K562 (cell line): ENCODE results near the gene ADRB1. TPM values are rescaled to one million over a fixed set of nuclear protein-coding genes. Genes with fewer than 3 reads are reported as not detected.

Source experiments
- ATAC-seq: fragments of 200-7000 bp; cut with Tn5 transposase; 3 replicates; pipeline ENCODE4 v1.9.1; 2020; ENCODE audit warnings: moderate library complexity
- BruUV-seq: library from RNA; stranded (reverse); fragments of 400-500 nt; replicated peaks from 2 replicates; lab custom pipeline; 2021; lab: Mats Ljungman, UMichigan
- CTCF ChIA-PET: fragments of 300-600 bp; formaldehyde crosslinking; extraction: SDS; loops from one replicate; lab custom pipeline; 2021; ENCODE audit warnings: low intra/inter-chr PET ratio; lab: Yijun Ruan, JAX
- POLR2A ChIA-PET: fragments of 300-600, 350-650 bp; sonication (Branson Sonifier 250); formaldehyde crosslinking; extraction: SDS; loops from one replicate; lab custom pipeline; 2021; ENCODE audit warnings: antibody characterized with exemption, inconsistent platforms; lab: Yijun Ruan, JAX
- DNase-seq, 4 experiments: peaks; one replicate each; pipeline versions ENCODE4 v3.0.0 to v3.0.0-alpha.2; 2011 to 2018; ENCODE audit warnings: low spot score in 3 of 4, mixed read lengths in 3 of 4; ENCODE audit errors: extremely low read depth in 1 of 4
- FAIRE-seq: peaks from 2 replicates; lab custom pipeline; 2011; peaks lifted over from hg19 to GRCh38; lab: Jason Lieb, UNC
- H2AFZ ChIP-seq: 2 replicates; pipeline ENCODE4 v1.6.0; 2011; ENCODE audit warnings: low read depth, low read length, control low read depth, inconsistent platforms
- H3K27ac ChIP-seq: fragments of 200-600 bp; 3 replicates; pipeline ENCODE4 v1.8.0; 2011; ENCODE audit warnings: low read depth, mild to moderate bottlenecking, control low read depth, inconsistent platforms, low read length, moderate library complexity, mixed read lengths; ENCODE audit errors: extremely low read depth
- H3K27me3 ChIP-seq, 2 experiments: fragments of 300-600 bp in 1 of 2; 2 replicates in 1 of 2; 3 replicates in 1 of 2; pipeline versions ENCODE4 v1.6.0 to v1.8.0; 2011; ENCODE audit warnings: inconsistent platforms in 2 of 2, low read length in 2 of 2, mild to moderate bottlenecking in 1 of 2, mixed read lengths in 1 of 2, moderate library complexity in 1 of 2; ENCODE audit not compliant: control insufficient read depth in 2 of 2, insufficient read depth in 2 of 2
- H3K36me3 ChIP-seq: fragments of 300-600 bp; 3 replicates; pipeline ENCODE4 v1.8.0; 2011; ENCODE audit warnings: mild to moderate bottlenecking, low read length, inconsistent platforms; ENCODE audit not compliant: control insufficient read depth, insufficient read depth
- H3K4me1 ChIP-seq, 2 experiments: fragments of 200-600 bp in 1 of 2; replicated peaks in 1 of 2; 2 replicates in 1 of 2; 3 replicates in 1 of 2; pipeline versions ENCODE4 v1.5.1 to v1.8.0; 2011; ENCODE audit warnings: inconsistent platforms in 2 of 2, low read length in 2 of 2, mild to moderate bottlenecking in 1 of 2, mixed read lengths in 1 of 2, moderate library complexity in 1 of 2; ENCODE audit not compliant: control insufficient read depth in 2 of 2, insufficient read depth in 2 of 2
- H3K4me2 ChIP-seq: 2 replicates; pipeline ENCODE4 v1.6.1; 2011; ENCODE audit warnings: low read length, control low read depth, inconsistent platforms, mixed read lengths; ENCODE audit not compliant: insufficient read depth
- H3K4me3 ChIP-seq: fragments of 200-600 bp; sonication (generic), shearing (Covaris generic); 2 replicates; pipeline ENCODE4 v1.5.1; 2016; ENCODE audit warnings: control low read depth, inconsistent platforms
- H3K79me2 ChIP-seq: fragments of 200-600 bp; 3 replicates; pipeline ENCODE4 v1.8.0; 2011; ENCODE audit warnings: low read length, inconsistent platforms; ENCODE audit not compliant: control insufficient read depth, insufficient read depth
- H3K9ac ChIP-seq, 2 experiments: 2 replicates each; pipeline versions ENCODE4 v1.6.0 to v1.6.1; 2011; ENCODE audit warnings: low read depth in 2 of 2, low read length in 2 of 2, control low read depth in 1 of 2, inconsistent platforms in 1 of 2, mild to moderate bottlenecking in 1 of 2, mixed read lengths in 1 of 2; ENCODE audit not compliant: insufficient read depth in 1 of 2
- H3K9me1 ChIP-seq: one replicate; pipeline ENCODE4 v1.6.0; 2011; ENCODE audit warnings: inconsistent platforms, mild to moderate bottlenecking, low read length, moderate library complexity; ENCODE audit not compliant: control insufficient read depth, insufficient read depth
- H3K9me3 ChIP-seq: replicated peaks from 2 replicates; pipeline ENCODE4 v1.5.1; 2011; ENCODE audit warnings: low read depth, low read length, inconsistent platforms; ENCODE audit not compliant: control insufficient read depth, insufficient read depth
- H4K20me1 ChIP-seq: replicated peaks from 2 replicates; pipeline ENCODE4 v1.6.1; 2011; ENCODE audit warnings: low read length, inconsistent platforms, mixed read lengths; ENCODE audit not compliant: control insufficient read depth, insufficient read depth
- HCFC1 ChIP-seq: IDR thresholded peaks from 2 replicates; pipeline ENCODE4 v1.6.1; 2012; ENCODE audit warnings: low read depth, low read length, improper control_type of control experiment
- JUND ChIP-seq, 2 experiments: IDR thresholded peaks; 2 replicates in 1 of 2; 3 replicates in 1 of 2; pipeline ENCODE4 v1.6.1; 2011; ENCODE audit warnings: borderline replicate concordance in 2 of 2, low read depth in 2 of 2, low read length in 2 of 2, improper control_type of control experiment in 1 of 2, missing biosample characterization in 1 of 2, missing genetic modification characterization in 1 of 2, missing genetic modification reagents in 1 of 2
- NCOA4 ChIP-seq: fragments of 450-650 bp; IDR thresholded peaks from 2 replicates; pipeline ENCODE4 v1.6.1; 2018; ENCODE audit warnings: mild to moderate bottlenecking; ENCODE audit not compliant: partially characterized antibody
- NCOR1 ChIP-seq: fragments of 450-650 bp; IDR thresholded peaks from 2 replicates; pipeline ENCODE4 v1.6.1; 2016; ENCODE audit warnings: mild to moderate bottlenecking, moderate library complexity
- NELFE ChIP-seq: IDR thresholded peaks from 2 replicates; pipeline ENCODE4 v1.6.1; 2011; ENCODE audit warnings: mild to moderate bottlenecking; ENCODE audit not compliant: insufficient read depth, insufficient read length
- NEUROD1 ChIP-seq: fragments of 150-350 bp; IDR thresholded peaks from 2 replicates; pipeline ENCODE4 v1.6.1; 2014; ENCODE audit warnings: borderline replicate concordance, low read length, low read depth; ENCODE audit not compliant: partially characterized antibody
- PKNOX1 ChIP-seq: fragments of 450-650 bp; IDR thresholded peaks from 2 replicates; pipeline ENCODE4 v1.6.1; 2016
- RBM39 ChIP-seq: fragments of 200-400 bp; formaldehyde crosslinking; optimal IDR thresholded peaks from 2 replicates; pipeline ENCODE3; 2018; ENCODE audit warnings: low read depth, low read length
- SPI1 ChIP-seq: IDR thresholded peaks from 2 replicates; pipeline ENCODE4 v1.6.1; 2011; ENCODE audit warnings: low read depth, low read length, control low read depth, borderline replicate concordance
- ZBTB1 ChIP-seq: sonication (generic); formaldehyde crosslinking; IDR thresholded peaks from 2 replicates; pipeline ENCODE4 v1.8.1; 2023; ENCODE audit warnings: missing genetic modification reagents, low read depth, mild to moderate bottlenecking, borderline replicate concordance
- WGBS: fragments of 100-300 bp; shearing (Covaris generic); methylation state at CpG from one replicate; pipeline ENCODE4 v1.1.6; 2016; ENCODE audit warnings: low coverage, mixed read lengths; ENCODE audit not compliant: insufficient coverage; ENCODE audit errors: missing lambda C conversion rate; 5-methylcytosine and 5-hydroxymethylcytosine counted together
- in situ Hi-C: fragments of 300-500 bp; cut with MboI; formaldehyde crosslinking; loops from 4 replicates; pipeline ENCODE4 v1.15.0; 2018; ENCODE audit warnings: inconsistent platforms, mixed read lengths
- intact Hi-C: fragments of 100-400 bp; cut with micrococcal nuclease; formaldehyde crosslinking; loops from 2 replicates; pipeline ENCODE4 v1.14.2; 2022
- polyA plus RNA-seq, 8 experiments: library from polyadenylated mRNA; depleted of rRNA in 4 of 8; stranded (reverse) in 5 of 8; unstranded in 3 of 8; fragments of >200 nt; fragmentation: Nextera tagmentation in 2 of 8; fragmentation: Illumina TruSeq in 1 of 8; extraction: Ambion mirVana in 2 of 8; extraction: Trizol in 1 of 8; gene quantifications; 2 replicates each; pipeline versions ENCODE4 v1.2.1 to v1.2.3, GENCODE V29; 2011 to 2014; ENCODE audit warnings: inconsistent platforms in 1 of 8, missing spikeins in 1 of 8
- total RNA-seq, 7 experiments: library from RNA; depleted of rRNA in 6 of 7; stranded (reverse); fragments of >200 nt in 6 of 7; fragmentation: Illumina TruSeq in 2 of 7; extraction: Trizol in 2 of 7; gene quantifications; 2 replicates each; pipeline versions ENCODE4 v1.2.1 to v1.2.3, GENCODE V29; 2011 to 2021; ENCODE audit warnings: low replicate concordance in 1 of 7
- TF ChIP-seq, protein P1 (sequence below): fragments of 450-650 bp; IDR thresholded peaks from 2 replicates; pipeline ENCODE4 v1.6.1; 2016; ENCODE audit warnings: antibody characterized with exemption
- TF ChIP-seq, protein P2 (sequence below): fragments of 450-650 bp; IDR thresholded peaks from 2 replicates; pipeline ENCODE4 v1.6.1; 2016; ENCODE audit warnings: low read depth, mild to moderate bottlenecking, moderate library complexity

The ADRB1 gene
- total and polyA plus RNA-seq, 9 of the 15 experiments (the other 6 are each of a cell fraction or from before 2014, with no cell fraction given) = 0.07 to 0.11 (median 0.09) TPM; not detected in 6

- WGBS = 4% methylated on average over 9 of the region's 9 CpGs
- Histone ChIP-seq H3K4me3 (no peak overlapping the region), H3K9me1 (no peaks in the 10 kb centered on the region), H3K4me1 (no peaks in the 10 kb centered on the region), H3K9ac (no peak overlapping the region), H3K79me2 (no peaks in the 10 kb centered on the region), H2AFZ (no peak overlapping the region), H4K20me1 (no peaks in the 10 kb centered on the region), H3K27me3 (peaks cover 4 to 15% of the 10 kb centered on the region in 2 experiments; a peak in 3 of 5 replicates), H3K4me2 (no peak overlapping the region), H3K9me3 (no peaks in the 10 kb centered on the region), H3K36me3 (no peaks in the 10 kb centered on the region), H3K27ac (no peak overlapping the region)
- no peak for TF ChIP-seq NCOR1
- TF ChIP-seq, protein P1, sequence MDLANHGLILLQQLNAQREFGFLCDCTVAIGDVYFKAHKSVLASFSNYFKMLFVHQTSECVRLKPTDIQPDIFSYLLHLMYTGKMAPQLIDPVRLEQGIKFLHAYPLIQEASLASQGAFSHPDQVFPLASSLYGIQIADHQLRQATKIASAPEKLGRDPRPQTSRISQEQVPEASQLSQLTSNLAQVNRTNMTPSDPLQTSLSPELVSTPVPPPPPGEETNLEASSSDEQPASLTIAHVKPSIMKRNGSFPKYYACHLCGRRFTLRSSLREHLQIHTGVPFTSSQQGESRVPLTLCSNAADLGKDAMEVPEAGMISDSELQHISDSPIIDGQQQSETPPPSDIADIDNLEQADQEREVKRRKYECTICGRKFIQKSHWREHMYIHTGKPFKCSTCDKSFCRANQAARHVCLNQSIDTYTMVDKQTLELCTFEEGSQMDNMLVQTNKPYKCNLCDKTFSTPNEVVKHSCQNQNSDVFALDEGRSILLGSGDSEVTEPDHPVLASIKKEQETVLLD = no peak
- TF ChIP-seq JUND (IDR thresholded peaks at IDR 0.05; ENCODE audit: borderline replicate concordance, low read depth, low read length) = no peak
- TF ChIP-seq JUND (tag; IDR thresholded peaks at IDR 0.05; ENCODE audit: borderline replicate concordance, low read depth, low read length) = no peak
- no peak for TF ChIP-seq NEUROD1
- no peak for TF ChIP-seq NELFE
- TF ChIP-seq NCOA4 = no peak
- TF ChIP-seq, protein P2, sequence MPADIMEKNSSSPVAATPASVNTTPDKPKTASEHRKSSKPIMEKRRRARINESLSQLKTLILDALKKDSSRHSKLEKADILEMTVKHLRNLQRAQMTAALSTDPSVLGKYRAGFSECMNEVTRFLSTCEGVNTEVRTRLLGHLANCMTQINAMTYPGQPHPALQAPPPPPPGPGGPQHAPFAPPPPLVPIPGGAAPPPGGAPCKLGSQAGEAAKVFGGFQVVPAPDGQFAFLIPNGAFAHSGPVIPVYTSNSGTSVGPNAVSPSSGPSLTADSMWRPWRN = no peak
- TF ChIP-seq PKNOX1 = no peak
- no peak for TF ChIP-seq ZBTB1 (CRISPR knock-in tag)
- TF ChIP-seq SPI1 = no peak
- no peak for TF ChIP-seq HCFC1
- no peak for TF ChIP-seq RBM39
- ChIA-PET POLR2A (no interaction called here), CTCF (no interaction called here)
- in situ Hi-C loops = no loop called here
- DNase-seq = no peak
- intact Hi-C loops = no loop called here
- no peak for FAIRE-seq
- BruUV-seq = no TSS peak
- ATAC-seq = no peak
Measured at GRCh38 chr10:114061789-114062188, 18.1 kb downstream of the ADRB1 start.
